M059J (cell line): ENCODE data around the gene PJA2. TPM values are rescaled to one million over a fixed set of nuclear protein-coding genes. Genes with fewer than 3 reads are reported as not detected.
"Not testable (repeated sequence)": the region's sequence is repeated elsewhere in the genome, so short reads cannot be mapped to it uniquely, and the experiment has no call there.

Experiments used
- DNase-seq: peaks from one replicate; pipeline ENCODE4 v3.0.0-alpha.2; 2012; ENCODE audit warnings: low read depth
- total RNA-seq: library from RNA; depleted of rRNA; stranded (reverse); fragments of >200 nt; shearing (Covaris generic); gene quantifications from 2 replicates; pipeline ENCODE4 v1.2.3, GENCODE V29; 2014

The PJA2 gene
- total RNA-seq, 1 experiment from 2014 or later: 58.9 TPM

DNA sequence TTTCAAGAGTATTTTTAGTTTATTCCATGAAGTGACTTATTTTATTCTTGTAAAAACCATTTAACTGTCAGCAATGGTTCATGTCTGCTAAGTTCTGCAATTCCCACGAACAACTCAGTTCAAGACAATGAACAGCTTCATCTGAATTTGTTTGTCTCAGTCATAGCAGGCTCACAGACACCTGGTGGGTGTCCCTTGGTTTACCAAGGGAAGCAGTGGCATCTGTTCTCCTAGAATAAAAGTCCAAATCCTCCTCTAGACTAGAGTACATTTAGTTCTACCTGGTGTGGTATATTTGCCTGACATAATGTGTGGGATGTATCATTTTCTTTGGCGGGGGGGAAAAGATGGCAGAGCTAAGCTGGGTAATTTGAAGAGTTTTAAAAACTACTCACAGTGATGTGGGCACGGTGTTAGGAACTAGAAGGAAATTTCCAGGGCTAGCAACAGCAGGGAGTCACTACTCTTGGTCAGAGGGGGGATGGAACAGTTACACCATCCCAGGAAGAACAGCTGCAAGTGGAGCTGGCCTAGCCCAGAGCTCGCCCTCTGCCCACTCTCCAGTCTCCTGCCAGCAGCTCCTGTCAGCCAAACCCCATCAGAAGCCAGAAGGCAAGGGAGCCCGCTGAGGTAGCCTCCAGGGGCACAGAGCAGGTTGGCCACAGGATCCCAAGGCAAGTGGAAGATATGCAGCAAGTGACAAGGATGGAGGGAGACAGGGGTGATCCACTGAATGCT is 100.3 kb downstream of the PJA2 start:
- DNase-seq: no peak

DNA sequence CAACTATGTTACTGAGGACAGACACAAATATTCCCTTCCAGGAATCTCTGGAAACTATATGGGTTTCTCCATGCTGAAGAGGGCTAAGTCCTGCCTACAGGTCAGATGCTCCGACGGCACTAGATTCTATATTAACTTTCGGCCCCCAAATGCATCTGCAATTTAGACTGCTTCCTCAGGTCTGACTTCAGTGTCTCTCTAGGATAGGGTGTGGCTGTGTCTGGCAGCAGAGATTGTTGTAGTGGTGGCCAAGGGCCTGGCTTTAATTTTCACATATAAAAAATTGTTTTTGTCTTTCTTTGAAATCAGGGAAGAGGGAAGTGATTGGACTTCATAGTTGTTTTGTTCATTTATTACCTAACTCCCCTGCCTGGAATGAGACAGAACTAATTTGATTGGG is 101.8 kb downstream of the PJA2 start:
- DNase-seq: no peak

DNA sequence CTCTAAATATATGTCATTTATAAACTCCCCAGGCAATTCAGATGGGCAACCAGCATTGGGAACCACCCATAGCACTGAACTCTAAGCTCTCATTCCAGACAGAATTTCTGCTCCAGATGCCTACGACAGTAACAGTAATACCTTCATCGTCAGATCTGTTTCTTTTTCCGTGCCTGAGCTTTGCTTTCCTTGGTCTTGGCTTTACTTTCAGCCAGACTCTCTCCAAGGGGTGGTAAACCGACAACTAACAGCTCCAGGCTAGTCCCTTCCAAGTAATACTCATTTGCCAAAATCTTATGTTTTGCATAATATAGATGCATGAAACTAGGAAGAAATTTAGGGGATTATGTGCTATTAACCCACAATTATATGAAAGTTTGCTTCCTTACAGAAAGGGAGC is 102.3 kb downstream of the PJA2 start:
- no peak for DNase-seq

DNA sequence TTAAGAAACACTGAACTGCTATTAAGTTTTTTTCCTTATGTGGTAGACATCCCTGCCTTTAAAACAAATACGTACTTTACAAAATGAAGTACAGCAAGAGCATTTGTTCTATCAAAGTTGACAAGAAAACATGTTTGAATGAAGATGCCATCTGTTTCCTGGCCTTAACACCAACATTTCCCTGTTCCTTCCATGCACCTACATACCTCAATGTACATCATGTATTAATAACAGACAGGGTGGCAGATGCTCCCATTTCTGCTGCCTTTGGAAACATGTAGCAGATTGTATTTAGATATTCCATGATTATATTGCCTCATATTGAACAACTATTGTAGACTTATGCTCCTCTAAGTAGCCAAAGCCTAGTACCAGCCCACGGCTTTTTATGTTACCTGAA is 104.4 kb downstream of the PJA2 start:
- DNase-seq: no peak

DNA sequence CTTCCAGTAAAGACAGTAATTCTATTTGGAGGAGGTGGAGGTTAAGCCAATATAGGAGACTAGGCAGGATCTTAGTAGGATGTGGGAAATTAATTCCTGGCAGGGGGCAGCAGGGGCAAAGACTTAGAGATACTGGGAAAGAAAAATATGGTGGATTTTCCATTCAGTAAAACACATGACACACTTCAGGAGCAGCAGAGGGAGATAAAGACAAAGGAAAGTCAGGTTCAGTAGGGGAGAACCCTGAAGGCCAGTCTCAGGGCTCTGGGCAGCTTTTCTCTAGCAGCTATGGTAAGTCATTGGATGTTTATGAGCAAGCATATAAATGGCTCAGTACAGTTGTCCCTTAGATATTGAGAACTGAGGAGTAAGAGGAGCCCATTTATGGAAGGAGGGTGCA is 105.5 kb downstream of the PJA2 start:
- DNase-seq: no peak

DNA sequence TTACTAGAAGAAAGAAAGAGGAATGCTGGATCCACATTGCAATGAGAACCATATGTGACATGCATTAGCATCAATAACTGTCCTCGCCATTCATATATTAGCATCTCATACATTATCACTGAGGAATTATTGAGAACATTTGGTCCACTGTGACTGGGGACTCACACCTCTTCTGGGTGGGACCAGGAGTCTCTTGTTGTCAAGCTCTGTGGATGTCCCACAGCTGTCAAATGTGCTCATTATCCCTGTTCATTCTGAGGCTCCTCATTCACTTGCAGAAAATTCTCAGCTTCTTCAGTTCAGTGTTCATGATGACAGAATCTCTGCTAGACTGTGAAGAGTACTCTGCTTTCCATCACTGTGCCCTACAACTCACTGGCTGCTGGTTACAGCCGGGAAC is 109.4 kb downstream of the PJA2 start:
- DNase-seq: no peak

DNA sequence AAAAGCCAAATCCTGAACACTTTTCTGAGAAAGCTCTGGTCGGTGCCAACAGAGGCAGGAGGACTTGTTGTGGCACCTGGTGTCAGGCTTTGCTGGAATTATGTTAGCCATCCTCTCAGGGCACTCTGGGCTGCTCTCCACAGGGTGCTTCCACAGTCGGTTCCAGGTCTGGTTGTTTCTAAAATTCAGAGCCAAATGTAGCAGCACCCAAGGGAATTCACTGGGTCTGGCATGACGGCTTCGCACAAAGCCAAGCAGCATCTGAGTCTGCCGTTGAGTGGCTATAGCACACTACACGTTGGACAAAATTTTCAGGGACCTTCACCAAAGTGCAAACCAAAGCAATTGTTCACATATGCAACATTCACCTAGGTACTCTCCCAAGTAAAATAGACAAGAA is 110.2 kb downstream of the PJA2 start:
- no peak for DNase-seq

DNA sequence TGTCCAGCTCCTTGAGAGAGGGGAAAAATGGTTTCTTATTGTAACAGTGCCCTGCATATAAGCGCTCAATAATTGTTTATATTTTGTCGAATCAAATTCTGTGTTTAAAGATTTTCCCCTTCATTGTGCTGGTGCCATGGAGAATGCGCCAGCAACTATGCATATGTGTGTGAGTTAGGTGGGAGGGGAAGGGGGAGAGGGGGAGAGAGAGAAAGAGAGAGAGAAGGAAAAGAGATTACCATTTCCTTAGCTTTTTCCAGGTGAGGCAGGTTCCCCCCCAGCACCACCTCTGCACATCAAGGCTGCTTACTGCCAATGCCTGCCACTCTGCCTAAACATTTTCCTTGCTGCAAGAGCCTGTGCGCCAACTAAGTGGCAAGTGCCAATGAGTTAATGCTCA is 111.0 kb downstream of the PJA2 start:
- DNase-seq: no peak

DNA sequence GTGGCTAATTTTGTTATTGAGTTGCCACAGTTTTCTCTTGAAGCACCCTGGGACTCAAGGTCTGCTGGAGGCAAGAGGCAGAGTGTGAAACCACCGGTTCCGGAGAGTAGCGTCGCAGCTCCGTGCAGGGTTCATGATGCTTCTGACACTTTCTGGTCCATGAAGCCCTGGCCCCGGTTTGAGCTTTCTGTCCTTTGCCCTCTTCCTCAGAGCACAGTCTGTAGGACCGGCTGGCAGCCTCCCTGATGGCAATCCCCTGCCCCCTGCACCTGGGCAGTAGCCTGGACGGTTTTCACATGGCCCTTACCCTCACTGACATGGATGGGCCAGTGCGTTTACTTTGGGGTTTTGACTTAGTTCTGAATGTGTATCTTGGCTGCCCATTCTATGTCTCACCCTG is 111.9 kb downstream of the PJA2 start:
- no peak for DNase-seq

DNA sequence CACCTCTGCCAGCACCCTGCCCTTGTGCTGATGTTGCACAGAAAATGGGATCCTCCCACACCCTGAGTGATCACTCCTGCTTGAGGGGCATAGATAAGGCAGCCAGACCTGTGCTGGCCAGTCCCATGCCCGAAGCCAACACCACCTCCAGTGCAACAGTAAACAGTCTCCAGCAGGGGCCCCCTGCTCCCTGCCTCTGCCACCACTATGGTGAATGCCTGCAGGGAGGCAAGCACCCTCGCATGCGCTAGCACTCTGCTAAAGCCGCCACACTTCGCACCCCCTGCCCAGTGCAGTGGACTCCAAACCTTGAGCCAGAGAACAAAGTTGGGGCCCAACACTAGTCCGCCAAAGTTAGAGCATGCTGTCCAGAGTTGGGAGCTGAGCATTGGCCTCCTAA is 118.7 kb downstream of the PJA2 start:
- no peak for DNase-seq

DNA sequence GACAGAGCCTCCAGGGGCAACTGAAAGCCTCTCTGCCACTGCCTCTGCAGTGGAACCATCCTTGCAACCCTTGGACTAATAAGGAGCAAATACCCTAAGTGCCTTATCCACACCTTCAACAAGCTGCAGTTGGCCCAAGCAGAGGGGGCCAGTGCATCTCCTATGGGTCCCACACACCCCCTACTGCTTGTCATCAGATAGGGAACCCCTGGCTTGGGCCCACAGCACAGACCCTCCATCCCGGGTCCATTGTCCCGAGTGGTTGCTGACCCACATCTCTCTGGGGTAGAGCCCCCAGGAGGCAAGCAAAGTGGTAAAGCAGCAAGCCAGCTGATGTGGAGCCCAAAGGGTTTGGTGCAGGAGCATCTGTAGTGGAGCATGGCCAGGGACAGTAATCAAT is 119.5 kb downstream of the PJA2 start:
- DNase-seq: no peak

DNA sequence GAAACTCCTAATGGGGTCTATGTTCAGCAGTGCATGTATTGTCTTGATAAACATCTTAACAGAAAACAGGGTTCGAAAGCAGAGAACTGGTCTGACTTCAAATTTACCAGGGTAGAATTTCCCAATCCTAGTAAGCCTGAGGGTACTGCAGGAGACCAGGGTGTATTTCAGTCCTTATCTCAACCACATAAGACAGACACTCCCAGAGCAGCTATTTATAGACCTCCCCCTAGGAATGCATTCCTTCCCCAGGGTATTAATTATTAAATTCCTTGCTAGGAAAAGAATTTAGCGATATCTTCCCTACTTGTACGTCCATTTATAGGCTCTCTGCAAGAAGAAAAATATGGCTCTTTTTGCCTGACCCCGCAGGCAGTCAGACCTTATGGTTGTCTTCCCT is 123.1 kb downstream of the PJA2 start:
- DNase-seq: not testable (repeated sequence)
